Prostate gland (tissue), 2 donors: ENCODE results near the gene COL16A1.

ENCODE experiments used
- POLR2A ChIP-seq: fragments of 450-650 bp; IDR thresholded peaks from one replicate; pipeline ENCODE4 v1.6.1; 2016; ENCODE audit warnings: antibody characterized with exemption, mild to moderate bottlenecking
- TF ChIP-seq, protein P1 (sequence below), 4 experiments: fragments of 200-600 bp in 2 of 4; fragments of 450-650 bp in 2 of 4; sonication (generic) in 2 of 4; IDR thresholded peaks; 1 replicate in 3 of 4; 2 replicates in 1 of 4; pipeline ENCODE4 v1.5.1; 2016 to 2019; ENCODE audit warnings: antibody characterized with exemption in 4 of 4, mild to moderate bottlenecking in 2 of 4, moderate library complexity in 2 of 4

DNA sequence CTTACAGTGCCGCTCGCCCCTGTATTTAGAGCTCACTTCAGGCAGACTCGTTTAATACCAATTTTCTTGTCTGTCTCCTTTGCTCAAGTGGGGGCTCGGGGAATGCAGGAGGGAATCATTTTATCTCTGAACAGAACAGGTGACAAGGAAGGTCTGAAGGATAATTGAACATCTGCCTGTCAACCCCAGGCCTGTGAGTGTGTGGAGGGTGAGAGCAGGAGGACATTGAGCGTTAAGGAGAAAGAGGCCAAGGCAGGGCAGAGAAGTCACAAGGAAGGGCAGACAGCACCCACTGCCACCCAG lies 49.4 kb downstream of the COL16A1 start:
- TF ChIP-seq, protein P1, sequence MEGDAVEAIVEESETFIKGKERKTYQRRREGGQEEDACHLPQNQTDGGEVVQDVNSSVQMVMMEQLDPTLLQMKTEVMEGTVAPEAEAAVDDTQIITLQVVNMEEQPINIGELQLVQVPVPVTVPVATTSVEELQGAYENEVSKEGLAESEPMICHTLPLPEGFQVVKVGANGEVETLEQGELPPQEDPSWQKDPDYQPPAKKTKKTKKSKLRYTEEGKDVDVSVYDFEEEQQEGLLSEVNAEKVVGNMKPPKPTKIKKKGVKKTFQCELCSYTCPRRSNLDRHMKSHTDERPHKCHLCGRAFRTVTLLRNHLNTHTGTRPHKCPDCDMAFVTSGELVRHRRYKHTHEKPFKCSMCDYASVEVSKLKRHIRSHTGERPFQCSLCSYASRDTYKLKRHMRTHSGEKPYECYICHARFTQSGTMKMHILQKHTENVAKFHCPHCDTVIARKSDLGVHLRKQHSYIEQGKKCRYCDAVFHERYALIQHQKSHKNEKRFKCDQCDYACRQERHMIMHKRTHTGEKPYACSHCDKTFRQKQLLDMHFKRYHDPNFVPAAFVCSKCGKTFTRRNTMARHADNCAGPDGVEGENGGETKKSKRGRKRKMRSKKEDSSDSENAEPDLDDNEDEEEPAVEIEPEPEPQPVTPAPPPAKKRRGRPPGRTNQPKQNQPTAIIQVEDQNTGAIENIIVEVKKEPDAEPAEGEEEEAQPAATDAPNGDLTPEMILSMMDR (IDR thresholded peaks at IDR 0.05), result no peak
- no peak for TF ChIP-seq POLR2A
